A673 (cell line): ENCODE data around the gene PBRM1. TPM values are rescaled to one million over a fixed set of nuclear protein-coding genes. Genes with fewer than 3 reads are reported as not detected.

ENCODE experiments used
- BruUV-seq: library from RNA; stranded (reverse); fragments of 400-500 nt; replicated peaks from 2 replicates; lab custom pipeline; 2021; lab: Mats Ljungman, UMichigan
- CTCF ChIA-PET: fragments of 300-600 bp; sonication (Branson Sonifier 250); formaldehyde crosslinking; loops from one replicate; lab custom pipeline; 2022; ENCODE audit warnings: antibody characterized with exemption; lab: Charles Lee
- POLR2A ChIA-PET: fragments of 300-600 bp; sonication (Branson Sonifier 250); formaldehyde crosslinking; loops from one replicate; lab custom pipeline; 2022; ENCODE audit warnings: antibody characterized with exemption; ENCODE audit not compliant: low non-redundant PET; lab: Charles Lee
- DNase-seq: peaks from one replicate; pipeline ENCODE4 v3.0.0-alpha.2; 2015; ENCODE audit warnings: low spot score
- H3K27ac ChIP-seq: fragments of 200-600 bp; sonication (generic); 2 replicates; pipeline ENCODE4 v1.5.1; 2016; ENCODE audit warnings: mixed run types, low read depth, mild to moderate bottlenecking, mixed read lengths, antibody characterized with exemption, low read length; ENCODE audit not compliant: poor library complexity, severe bottlenecking
- H3K27me3 ChIP-seq: fragments of 200-600 bp; sonication (generic); replicated peaks from 2 replicates; pipeline ENCODE4 v1.6.1; 2017; ENCODE audit warnings: mixed run types, low read depth, mild to moderate bottlenecking, mixed read lengths, antibody characterized with exemption, low read length; ENCODE audit not compliant: insufficient read depth, poor library complexity
- H3K36me3 ChIP-seq: fragments of 200-600 bp; sonication (generic); 2 replicates; pipeline ENCODE4 v1.6.1; 2016; ENCODE audit warnings: mixed run types, mild to moderate bottlenecking, mixed read lengths, antibody characterized with exemption, low read length; ENCODE audit not compliant: insufficient read depth, poor library complexity, severe bottlenecking
- H3K4me1 ChIP-seq: fragments of 200-600 bp; sonication (generic); 2 replicates; pipeline ENCODE4 v1.6.1; 2017; ENCODE audit warnings: mixed run types, mild to moderate bottlenecking, mixed read lengths, antibody characterized with exemption, low read length; ENCODE audit not compliant: insufficient read depth, poor library complexity, severe bottlenecking
- H3K4me3 ChIP-seq: fragments of 200-600 bp; sonication (generic); 2 replicates; pipeline ENCODE4 v1.5.1; 2016; ENCODE audit warnings: low read depth, mixed run types, mild to moderate bottlenecking, mixed read lengths, low read length; ENCODE audit not compliant: poor library complexity, severe bottlenecking
- H3K9me3 ChIP-seq: fragments of 200-600 bp; sonication (generic); 2 replicates; pipeline ENCODE4 v1.6.1; 2016; ENCODE audit warnings: mixed run types, low read depth, mild to moderate bottlenecking, mixed read lengths, antibody characterized with exemption, low read length; ENCODE audit not compliant: poor library complexity, severe bottlenecking
- CTCF ChIP-seq: fragments of 300-800, 200-600 bp; sonication (generic); conservative IDR thresholded peaks from 2 replicates; pipeline ENCODE4 v1.5.1; 2017; ENCODE audit warnings: low read depth, mild to moderate bottlenecking, antibody characterized with exemption, low read length, moderate library complexity, mixed read lengths
- EZH2 ChIP-seq: fragments of 200-600 bp; sonication (generic); IDR thresholded peaks from 2 replicates; pipeline ENCODE4 v1.6.1; 2017; ENCODE audit warnings: borderline replicate concordance, low read depth, mild to moderate bottlenecking, mixed read lengths, antibody characterized with exemption, low read length; ENCODE audit not compliant: poor library complexity, severe bottlenecking
- intact Hi-C: fragments of 100-400 bp; cut with micrococcal nuclease; formaldehyde crosslinking; loops from one replicate; pipeline ENCODE4 v1.10.0; 2022; ENCODE audit not compliant: unreplicated experiment
- total RNA-seq: library from RNA; stranded (reverse); gene quantifications from 2 replicates; pipeline ENCODE4 v1.2.3, GENCODE V29; 2021

The PBRM1 gene
- total RNA-seq, 1 experiment from 2014 or later = 65.0 TPM

GRCh38 chr3:52600258-52600657, 85.5 kb downstream of the PBRM1 start:
- POLR2A ChIA-PET = no interaction called here

GRCh38 chr3:52596658-52597265, 89.0 kb downstream of the PBRM1 start:
- ChIA-PET POLR2A (no interaction called here), CTCF (no interaction called here)
- Histone ChIP-seq H3K4me3 (no peak overlapping the region), H3K36me3 (peaks cover under 1% of the 10 kb centered on the region), H3K27me3 (no peaks in the 10 kb centered on the region), H3K27ac (no peak overlapping the region), H3K9me3 (no peaks in the 10 kb centered on the region), H3K4me1 (no peaks in the 10 kb centered on the region)
- TF ChIP-seq CTCF = no peak
- intact Hi-C loops = no loop called here
- DNase-seq = no peak
- no TSS peak for BruUV-seq

More at GRCh38 chr3:52600258-52600657, 85.5 kb downstream of the PBRM1 start:
- H3K4me3 ChIP-seq = no peak overlapping the region
- no peak for TF ChIP-seq EZH2
- TF ChIP-seq CTCF = no peak
- CTCF ChIA-PET = no interaction called here
- H3K9me3 ChIP-seq = no peaks in the 10 kb centered on the region
- intact Hi-C loops = no loop called here
- H3K27me3 ChIP-seq = no peaks in the 10 kb centered on the region
- peaks cover 11% of the 10 kb centered on the region for H3K36me3 ChIP-seq
- no peaks in the 10 kb centered on the region for H3K4me1 ChIP-seq
- BruUV-seq = no TSS peak
- H3K27ac ChIP-seq = no peak overlapping the region
- DNase-seq = no peak

GRCh38 chr3:52593103-52593502, 92.6 kb downstream of the PBRM1 start:
- ChIA-PET CTCF (no interaction called here), POLR2A (no interaction called here)
- no peak for DNase-seq
- Histone ChIP-seq H3K9me3 (no peaks in the 10 kb centered on the region), H3K36me3 (no peaks in the 10 kb centered on the region), H3K4me3 (no peak overlapping the region), H3K27me3 (no peaks in the 10 kb centered on the region), H3K4me1 (no peaks in the 10 kb centered on the region), H3K27ac (no peak overlapping the region)
- BruUV-seq = no TSS peak
- TF ChIP-seq CTCF (no peak), EZH2 (no peak)
- intact Hi-C loops = no loop called here
